HG02759 (cell line): ENCODE data around the gene NEDD4L.
A peak's percentile ranks its signal among the peaks of the same experiment; 100 is the strongest.
"Not testable (repeated sequence)": the region's sequence is repeated elsewhere in the genome, so short reads cannot be mapped to it uniquely, and the experiment has no call there.

Experiments used
- ATAC-seq: cut with Tn5 transposase; IDR thresholded peaks from one replicate; pipeline ENCODE4 v1.9.1; 2021; ENCODE audit warnings: mild to moderate bottlenecking, moderate library complexity; ENCODE audit not compliant: unreplicated experiment

Gene NEDD4L

DNA sequence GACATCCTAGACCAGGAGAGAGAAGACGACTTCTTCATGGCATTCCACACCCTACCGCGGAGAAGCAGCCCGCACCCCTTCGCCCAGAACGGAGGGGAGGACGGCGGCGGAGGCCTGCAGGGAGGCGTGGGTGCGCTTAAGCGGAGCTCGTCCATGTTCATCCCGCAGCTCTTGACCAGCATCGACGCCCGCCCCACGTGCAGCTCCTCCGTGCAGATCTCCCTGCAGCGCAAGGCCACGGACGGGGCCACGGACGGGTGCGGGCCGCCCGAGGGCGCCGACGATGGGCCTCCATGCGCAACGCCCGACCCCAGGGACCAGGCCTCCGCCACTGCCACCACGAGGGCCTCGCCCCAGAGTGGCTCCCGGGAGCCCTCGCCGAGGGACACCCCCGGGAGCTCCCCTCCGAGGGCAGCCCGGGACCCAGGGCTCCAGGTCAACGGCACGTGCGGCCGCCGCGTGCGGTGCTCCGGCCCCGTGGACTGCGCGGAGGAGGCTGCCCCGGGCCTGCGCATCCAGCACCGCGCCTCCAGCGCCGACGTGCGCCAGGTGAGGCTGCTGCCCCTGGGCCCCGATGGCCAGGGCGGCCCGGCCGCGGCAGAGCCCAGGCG, 211.8 kb downstream of the NEDD4L start:
- no peak for ATAC-seq

DNA sequence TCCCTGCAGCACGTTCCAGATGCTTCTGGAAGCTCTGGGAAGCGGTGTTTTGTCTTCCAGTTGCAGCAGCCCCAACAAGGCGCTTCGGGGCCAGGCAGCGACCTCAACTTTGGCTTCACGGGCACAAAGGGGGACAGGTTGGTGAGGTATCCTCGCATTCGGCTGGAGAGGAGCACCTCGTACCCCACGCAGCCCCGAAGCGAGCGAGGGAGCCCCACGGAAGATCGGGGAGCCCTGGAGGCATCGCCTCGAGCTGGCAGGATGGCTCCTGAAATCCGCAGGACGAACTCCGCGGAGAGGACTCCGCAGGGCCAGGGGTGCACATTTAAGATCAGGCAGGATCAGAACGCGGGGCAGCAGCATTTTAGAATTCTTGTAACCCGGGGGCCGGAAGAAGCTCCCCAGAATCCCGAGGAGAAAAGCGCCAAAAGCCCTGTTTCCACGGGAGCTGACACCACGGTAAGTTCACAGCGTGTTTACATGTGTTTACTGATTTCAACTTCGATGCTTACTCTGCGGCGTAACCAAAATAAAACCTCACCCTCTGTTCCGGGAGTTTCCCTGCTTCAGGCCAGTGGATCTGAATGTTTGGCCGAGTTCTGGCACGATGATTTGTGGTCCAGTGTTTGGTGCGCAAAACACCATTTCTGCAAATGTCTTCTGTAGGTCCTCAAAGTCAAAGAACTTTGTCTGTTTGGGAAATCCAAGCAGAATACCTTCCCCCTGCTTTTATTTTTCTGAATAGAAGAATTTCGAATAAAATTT, 212.5 kb downstream of the NEDD4L start:
- no peak for ATAC-seq

- peak; percentile 59 for ATAC-seq
Measured at GRCh38 chr18:58257461-58257860, 213.4 kb downstream of the NEDD4L start.

GRCh38 chr18:58258692-58259342, 214.8 kb downstream of the NEDD4L start:
- ATAC-seq, result no peak

DNA sequence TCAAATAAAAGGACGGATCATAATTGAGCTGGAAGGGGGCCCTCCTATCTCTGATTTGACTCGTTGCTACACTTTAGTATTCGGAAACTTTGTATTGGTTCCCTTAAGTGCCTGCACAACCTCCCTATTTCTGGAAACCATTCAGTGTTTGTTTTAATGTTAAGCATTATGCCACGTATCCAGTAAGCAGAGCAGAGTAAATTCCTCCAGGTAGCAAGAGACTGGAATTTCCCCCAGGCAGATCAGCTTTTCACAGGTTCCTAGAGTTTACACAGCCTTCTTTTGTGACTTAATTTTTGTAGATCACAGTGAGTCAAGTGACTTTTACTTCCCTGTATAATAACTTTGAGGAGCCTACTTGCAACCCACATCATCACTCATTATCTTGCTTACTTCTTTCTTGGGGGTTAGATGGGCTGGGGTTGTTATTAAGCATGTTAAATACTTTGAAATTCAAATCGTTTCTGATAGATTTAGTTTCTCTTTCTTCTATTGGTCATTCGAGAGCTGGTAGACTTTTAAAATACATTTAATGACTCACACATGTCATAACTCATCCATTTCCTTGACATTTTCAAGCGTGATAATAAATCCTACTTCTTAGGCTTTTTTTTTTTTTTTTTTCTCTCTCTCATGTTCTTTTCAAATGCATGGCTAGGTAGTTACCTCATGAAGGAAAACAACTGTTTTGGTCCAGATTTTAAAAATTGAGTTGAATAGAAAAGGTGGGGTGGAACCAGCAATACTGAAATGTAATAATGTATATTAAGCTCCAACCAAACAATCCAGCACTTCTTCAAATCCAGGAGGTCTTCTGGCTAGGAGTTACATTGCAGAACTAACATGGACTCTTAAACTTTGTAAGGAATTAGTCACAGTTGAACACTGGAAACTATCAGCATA, 219.3 kb downstream of the NEDD4L start:
- ATAC-seq, result no peak

DNA sequence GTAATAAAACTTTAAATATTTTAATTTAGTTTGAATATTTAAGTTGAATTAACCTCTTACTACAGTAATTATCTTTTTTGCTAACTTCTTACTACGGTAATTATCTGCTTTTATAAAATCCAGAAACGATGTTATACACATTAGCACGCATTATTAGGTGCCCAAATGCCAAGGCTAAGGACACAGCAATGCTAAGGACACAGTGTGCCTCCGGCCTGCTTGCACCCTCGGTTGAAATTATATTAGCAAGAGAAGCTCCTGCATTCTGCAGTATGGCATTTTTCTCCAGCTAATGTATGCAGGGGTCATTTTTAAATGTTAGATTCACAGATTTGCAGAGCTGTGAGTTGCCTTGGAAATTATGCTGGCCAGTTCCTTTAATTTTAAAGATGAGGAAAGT, 220.0 kb downstream of the NEDD4L start:
- ATAC-seq, result no peak

DNA sequence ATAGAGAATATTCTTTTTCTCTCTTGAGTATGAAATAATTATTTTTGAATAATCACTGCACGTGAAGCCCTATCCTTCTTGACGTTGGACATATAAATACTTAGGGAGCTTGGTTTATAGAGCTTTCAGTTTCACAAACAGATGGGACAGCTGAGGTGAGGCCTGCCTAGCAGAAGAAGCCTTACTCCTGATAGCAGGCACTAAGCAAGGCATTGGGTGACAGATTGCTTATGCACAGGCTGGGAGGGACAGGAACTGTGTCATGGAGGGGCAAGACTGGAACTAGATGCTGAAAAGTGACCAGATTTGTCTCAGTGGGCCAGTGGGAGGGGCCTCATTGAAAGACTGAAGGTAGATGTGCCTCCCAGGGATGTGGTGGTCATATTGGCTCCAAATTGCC, 220.8 kb downstream of the NEDD4L start:
- no peak for ATAC-seq

DNA sequence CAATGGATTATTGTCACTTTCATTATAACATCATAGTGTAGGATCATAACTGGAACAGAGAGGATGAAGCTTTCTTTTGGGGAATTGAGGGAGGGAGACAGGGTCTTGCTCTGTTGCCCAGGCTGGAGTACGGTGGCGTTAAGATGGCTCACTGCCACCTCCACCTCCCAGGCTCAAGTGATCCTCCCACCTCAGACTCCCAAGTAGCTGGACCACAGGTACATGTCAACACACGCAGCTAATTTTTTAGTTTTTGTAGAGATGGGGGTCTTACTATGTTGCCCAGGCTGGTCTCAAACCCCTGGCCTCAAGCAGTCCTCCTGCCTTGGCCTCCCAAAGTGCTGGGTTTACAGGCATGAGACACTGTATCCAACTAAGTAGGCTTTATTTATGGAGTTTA, 221.5 kb downstream of the NEDD4L start:
- ATAC-seq, result not testable (repeated sequence)

- no peak for ATAC-seq
Measured at GRCh38 chr18:58266291-58266690, 222.3 kb downstream of the NEDD4L start.

GRCh38 chr18:58267493-58267892, 223.5 kb downstream of the NEDD4L start:
- ATAC-seq, result no peak

DNA sequence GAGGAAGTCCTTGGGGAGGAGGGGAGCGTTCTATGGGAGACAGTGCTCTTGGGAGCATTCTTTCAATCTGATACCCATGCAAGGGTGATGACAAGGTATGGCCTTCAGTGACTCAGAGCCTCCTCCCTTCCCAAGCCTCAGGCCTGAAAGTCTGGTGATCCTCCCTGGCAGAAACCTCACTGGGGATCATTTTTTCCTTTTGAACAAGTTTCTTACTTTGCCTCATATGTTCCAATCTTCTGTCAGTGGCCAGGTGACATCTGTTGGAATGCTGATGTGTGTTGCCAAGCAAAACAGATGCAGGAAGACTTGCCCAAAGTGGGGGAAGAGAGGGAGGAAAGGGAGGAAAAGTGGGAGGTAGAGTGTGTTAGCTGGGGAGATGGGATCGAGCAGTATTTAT, 224.8 kb downstream of the NEDD4L start:
- no peak for ATAC-seq

- ATAC-seq, result no peak
Measured at GRCh38 chr18:58269931-58270330, 225.9 kb downstream of the NEDD4L start.

DNA sequence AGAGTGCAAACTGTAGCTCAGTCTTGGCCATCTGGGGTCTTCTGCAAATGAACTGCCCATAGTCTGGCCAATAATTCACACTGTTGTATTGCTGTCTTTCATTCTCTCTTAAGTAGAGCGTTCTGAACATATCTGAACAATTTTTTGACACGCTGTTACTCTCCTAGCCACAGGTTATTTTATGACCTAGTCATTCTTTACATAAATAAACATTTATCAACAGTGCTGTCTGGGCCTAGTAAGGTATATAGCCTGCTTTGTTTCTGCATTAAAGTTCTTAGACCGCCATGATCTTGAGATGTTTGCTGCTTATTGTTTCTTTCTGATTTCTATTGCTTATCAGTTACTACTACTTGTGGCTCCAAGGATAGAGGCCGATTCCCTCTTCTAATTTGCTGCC, 226.4 kb downstream of the NEDD4L start:
- no peak for ATAC-seq

GRCh38 chr18:58271770-58272169, 227.7 kb downstream of the NEDD4L start:
- ATAC-seq, result no peak

DNA sequence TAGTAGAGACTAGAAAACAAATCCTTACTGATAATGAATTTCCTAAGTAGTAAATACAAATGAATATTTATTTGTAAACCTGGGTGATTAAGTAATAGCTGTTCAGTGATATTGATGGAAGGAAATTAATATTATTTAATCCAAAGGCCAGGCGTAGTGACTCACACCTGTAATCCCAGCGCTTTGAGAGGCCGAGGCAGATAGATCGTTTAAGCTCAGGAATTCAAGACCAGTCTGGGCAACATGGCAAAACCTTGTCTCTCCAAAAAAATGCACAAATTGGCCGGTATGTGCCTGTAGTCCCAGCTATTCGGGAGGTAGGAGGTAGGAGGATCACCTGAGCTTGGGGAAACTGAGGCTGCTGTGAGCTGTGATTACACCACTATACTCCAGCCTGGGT, 228.2 kb downstream of the NEDD4L start:
- ATAC-seq, result no peak

DNA sequence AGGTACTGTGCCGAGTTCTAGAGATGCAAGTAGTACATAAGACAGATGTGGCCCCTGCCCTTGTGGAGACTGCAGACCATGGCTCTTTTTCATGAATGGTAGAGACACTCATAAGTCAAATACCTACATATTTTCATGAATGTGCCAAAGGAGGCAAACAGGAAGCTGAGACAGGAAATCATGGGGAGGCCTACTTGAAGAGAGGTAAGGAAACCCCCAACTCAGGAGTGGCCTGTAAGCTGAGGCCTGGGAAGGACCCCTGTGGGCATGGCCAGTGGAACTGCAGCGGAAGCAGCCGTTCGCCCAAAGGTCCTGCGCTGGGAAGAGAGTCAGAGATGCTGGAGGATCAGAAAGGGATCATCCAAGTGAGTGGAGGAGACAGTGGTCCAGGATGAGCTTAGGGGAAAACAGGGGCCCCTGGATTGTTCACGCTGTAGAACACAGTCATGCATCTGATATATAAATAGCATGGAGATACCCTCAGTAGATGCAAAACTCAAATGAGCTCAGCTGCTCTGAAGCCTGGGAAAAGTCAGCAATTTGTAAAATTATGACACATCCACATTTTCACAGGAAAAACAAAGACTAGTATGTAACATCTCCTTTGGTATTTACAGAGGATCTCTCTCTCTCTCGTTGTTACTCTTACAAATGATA, 228.9 kb downstream of the NEDD4L start:
- ATAC-seq, result no peak

DNA sequence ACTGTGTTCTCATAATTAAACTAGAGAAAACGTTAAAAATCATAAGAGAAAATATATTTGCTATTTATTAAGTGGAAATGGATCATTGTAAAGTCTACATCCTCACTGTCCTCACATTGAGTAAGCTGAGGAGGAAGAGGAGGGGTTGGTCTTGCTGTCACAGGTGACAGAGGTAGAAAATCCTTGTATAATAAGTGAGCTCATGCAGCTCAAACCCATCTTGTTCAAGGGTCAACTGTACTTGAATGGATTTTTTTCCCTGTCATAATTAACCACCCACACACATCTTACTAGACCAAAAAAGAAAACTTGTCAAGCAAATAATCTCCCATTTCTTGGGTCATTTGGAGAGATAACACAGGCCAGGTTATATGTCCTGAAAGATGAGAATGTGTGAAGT, 231.2 kb downstream of the NEDD4L start:
- no peak for ATAC-seq

- ATAC-seq, result no peak
Measured at GRCh38 chr18:58276789-58277739, 233.0 kb downstream of the NEDD4L start.

DNA sequence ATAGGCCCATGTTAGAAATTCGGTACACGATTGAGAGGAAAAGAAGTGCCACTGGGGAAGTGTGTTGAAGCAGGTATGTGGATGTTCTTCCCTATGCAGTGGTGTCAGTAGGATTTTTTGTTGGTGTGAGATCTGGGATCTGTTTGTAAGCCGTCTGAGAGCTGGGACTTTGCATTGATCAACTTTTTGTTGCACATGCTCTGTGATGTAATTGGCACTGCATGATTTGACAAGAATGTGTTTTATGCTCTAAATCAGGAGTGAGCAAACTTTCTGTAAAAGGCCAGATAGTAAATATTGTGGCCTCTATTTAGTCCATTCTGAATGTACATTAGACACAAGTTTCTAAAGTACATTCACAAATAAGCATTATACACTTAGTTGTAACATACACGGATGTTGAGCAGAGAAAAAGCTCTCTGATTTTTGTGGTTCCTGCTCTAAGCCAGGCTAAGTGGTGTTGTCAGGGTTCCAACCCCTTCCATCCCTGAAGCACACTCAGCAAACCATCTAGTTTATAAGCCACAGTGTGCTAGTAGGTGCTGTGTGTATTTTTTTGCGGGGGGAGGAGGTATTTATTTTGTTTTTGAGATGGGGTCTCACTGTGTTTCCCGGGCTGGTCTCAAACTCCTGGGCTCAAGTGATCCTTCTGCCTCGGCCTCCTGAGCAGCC, 235.6 kb downstream of the NEDD4L start:
- ATAC-seq, result no peak
